Duodenal mucosa (tissue), 2 donors: Measurements from ENCODE around the gene SHISA9.

ENCODE experiments used
- H3K27ac ChIP-seq: one replicate; pipeline ENCODE4 v1.7.0; 2013; ENCODE audit warnings: low read depth, low read length
- H3K27me3 ChIP-seq, 2 donors: one replicate each; pipeline ENCODE4 v1.7.0; 2013; ENCODE audit warnings: low read length in 2 of 2, control low read depth in 1 of 2; ENCODE audit not compliant: insufficient read depth in 2 of 2, control insufficient read depth in 1 of 2
- H3K36me3 ChIP-seq, 2 donors: one replicate each; pipeline ENCODE4 v1.7.0; 2013; ENCODE audit warnings: low read length in 2 of 2, control low read depth in 1 of 2; ENCODE audit not compliant: insufficient read depth in 2 of 2, control insufficient read depth in 1 of 2
- H3K4me1 ChIP-seq, 2 donors: one replicate each; pipeline ENCODE4 v1.7.0; 2013; ENCODE audit warnings: low read length in 2 of 2, control low read depth in 1 of 2; ENCODE audit not compliant: insufficient read depth in 2 of 2, control insufficient read depth in 1 of 2
- H3K4me3 ChIP-seq, 2 donors: one replicate each; pipeline ENCODE4 v1.7.0; 2013; ENCODE audit warnings: low read length in 2 of 2, low read depth in 1 of 2
- H3K9ac ChIP-seq, 2 donors: one replicate each; pipeline ENCODE4 v1.7.0; 2013; ENCODE audit warnings: low read length in 2 of 2, low read depth in 1 of 2
- H3K9me3 ChIP-seq, 2 donors: one replicate each; pipeline ENCODE4 v1.7.0; 2013; ENCODE audit warnings: low read length in 2 of 2, control low read depth in 1 of 2; ENCODE audit not compliant: control insufficient read depth in 1 of 2

The SHISA9 gene

DNA sequence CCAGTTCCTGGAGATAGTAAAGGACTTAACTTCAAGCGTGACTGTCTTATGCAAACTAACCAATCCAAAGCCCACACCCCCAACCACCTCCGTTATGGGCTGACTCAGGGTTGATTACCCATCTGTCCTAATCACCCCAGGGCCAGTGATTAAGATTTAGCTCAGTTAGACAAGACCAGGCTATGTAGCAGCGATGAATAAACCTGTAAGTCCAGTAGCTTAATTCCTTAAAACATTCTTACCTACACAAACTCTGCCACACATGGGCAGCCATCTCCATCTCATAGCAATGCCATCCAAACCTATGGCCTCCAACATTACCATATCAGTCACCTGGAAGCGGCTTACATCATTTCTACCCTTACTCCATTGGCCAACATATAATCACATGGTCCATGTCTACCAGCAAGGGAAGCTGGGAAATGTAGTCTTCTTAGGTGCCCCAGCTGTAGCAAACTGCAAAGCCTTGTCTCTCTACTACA is 266.7 kb downstream of the SHISA9 start:
- Histone ChIP-seq H3K27me3 (no peaks in the 10 kb centered on the region), H3K4me1 (no peaks in the 10 kb centered on the region), H3K9ac (no peak overlapping the region), H3K9me3 (peaks cover 8 to 10% of the 10 kb centered on the region in 2 donors), H3K27ac (no peak overlapping the region), H3K36me3 (no peaks in the 10 kb centered on the region), H3K4me3 (no peak overlapping the region)

DNA sequence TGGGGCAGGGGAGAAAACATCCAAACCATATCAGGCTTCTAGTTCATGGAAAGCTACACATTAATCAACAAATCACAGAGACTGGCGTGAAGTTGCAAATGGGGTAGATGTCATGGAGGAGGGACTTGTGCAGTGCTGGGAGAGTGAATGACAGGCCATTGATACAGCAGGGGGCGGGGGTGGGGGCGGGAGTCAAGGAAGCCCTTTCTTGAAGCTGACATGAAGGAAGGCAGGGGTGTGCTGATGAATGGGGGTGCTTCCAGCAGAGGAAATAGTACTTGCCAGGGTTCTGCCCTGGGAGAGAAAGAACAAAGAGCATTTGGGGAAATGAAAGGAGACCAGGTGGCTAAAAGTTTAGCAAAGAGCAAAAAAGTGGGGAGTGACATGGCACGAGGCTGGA is 269.9 kb downstream of the SHISA9 start:
- no peaks in the 10 kb centered on the region for H3K27me3 ChIP-seq
- H3K27ac ChIP-seq, result no peak overlapping the region
- H3K9me3 ChIP-seq, result peaks cover 2 to 7% of the 10 kb centered on the region in 2 donors
- H3K9ac ChIP-seq, result no peak overlapping the region
- no peak overlapping the region for H3K4me3 ChIP-seq
- no peaks in the 10 kb centered on the region for H3K4me1 ChIP-seq
- H3K36me3 ChIP-seq, result no peaks in the 10 kb centered on the region

DNA sequence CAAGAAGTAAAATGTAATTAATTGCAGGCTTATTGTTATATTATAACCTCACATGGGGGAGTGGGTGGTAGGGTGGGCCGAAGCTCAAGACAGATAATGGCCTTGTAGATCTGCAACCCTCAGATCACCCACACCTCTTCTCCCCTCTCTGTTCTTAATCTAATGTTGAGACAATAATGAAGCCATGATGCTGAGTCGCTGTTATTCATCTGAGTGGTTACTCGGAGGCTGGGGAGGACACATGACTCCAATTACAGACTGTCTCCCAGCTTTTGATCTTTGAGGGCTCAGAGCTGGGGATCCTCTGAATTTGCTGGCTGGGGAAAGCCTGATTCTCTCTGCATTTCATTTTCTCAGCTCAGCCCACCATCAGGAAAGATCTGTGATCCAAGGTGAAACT is 275.3 kb downstream of the SHISA9 start:
- Histone ChIP-seq H3K27ac (no peak overlapping the region), H3K27me3 (no peaks in the 10 kb centered on the region), H3K4me1 (no peaks in the 10 kb centered on the region), H3K9ac (no peak overlapping the region), H3K4me3 (no peak overlapping the region), H3K9me3 (peaks cover 0 to 3% of the 10 kb centered on the region in 2 donors), H3K36me3 (no peaks in the 10 kb centered on the region)

DNA sequence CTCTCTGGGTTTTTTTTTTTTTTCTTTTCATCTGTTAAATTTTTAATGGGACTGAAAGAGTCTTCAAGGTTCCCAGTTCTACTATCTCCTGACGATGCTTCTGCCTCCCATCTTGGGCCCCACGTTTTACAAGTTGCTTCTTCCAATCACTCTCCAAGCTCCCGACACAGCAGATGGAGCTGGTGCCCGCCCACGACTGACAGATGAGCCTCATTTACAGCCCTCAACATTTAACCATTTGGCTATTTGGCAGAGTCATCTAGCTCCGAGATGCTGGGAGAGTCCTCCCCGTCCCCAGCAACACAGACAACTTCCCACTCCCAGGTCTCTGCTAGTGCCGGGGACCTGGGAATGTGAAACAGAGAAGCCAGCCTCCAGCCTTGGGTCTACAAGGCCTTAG is 276.9 kb downstream of the SHISA9 start:
- no peaks in the 10 kb centered on the region for H3K27me3 ChIP-seq
- no peaks in the 10 kb centered on the region for H3K36me3 ChIP-seq

DNA sequence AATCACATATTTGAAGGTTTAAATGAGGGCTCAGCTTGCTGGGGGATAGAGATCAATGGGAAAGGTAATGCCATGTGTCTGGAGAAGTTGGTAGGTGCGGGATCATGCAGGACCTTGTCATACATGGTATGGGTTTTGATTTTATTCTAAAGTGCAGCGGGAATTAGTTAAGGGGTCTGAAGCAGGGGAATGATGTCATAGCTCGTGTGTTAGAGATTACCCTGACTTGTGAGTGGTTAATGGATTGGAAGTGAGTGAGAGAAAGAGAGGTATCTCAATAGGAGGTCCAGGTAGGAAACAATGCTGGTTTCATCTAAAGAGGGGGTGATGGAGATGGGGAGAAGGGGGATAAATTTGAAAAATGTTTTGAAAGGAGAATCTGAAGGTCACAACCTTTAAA is 280.0 kb downstream of the SHISA9 start:
- no peak overlapping the region for H3K27ac ChIP-seq
- no peaks in the 10 kb centered on the region for H3K36me3 ChIP-seq
- no peaks in the 10 kb centered on the region for H3K4me1 ChIP-seq
- H3K9ac ChIP-seq, result no peak overlapping the region
- no peaks in the 10 kb centered on the region for H3K27me3 ChIP-seq
- H3K9me3 ChIP-seq, result peaks cover 3% of the 10 kb centered on the region in 2 donors
- no peak overlapping the region for H3K4me3 ChIP-seq

More for the DNA sequence above, 276.9 kb downstream of the SHISA9 start:
- Histone ChIP-seq H3K9ac (no peak overlapping the region), H3K27ac (no peak overlapping the region), H3K4me1 (no peaks in the 10 kb centered on the region), H3K9me3 (peaks cover 0 to 3% of the 10 kb centered on the region in 2 donors), H3K4me3 (no peak overlapping the region)

DNA sequence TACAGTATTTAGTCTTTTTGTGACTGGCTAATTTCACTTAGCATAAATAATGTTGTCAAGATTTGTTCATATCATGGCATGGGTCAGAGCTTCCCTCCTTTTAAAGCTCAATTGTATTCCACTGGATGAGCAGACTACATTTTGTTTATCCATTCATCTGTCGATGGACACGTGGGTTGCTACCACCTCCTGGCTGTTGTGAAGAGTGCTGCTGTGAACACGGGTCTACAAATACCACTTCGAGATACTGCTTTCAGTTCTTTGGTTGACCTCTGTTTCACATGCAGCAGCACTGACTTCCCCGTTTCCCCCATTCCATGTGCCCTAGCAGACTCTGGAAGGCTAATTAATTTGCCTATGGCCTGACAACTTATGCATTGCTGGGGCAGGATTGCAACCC is 285.4 kb downstream of the SHISA9 start:
- H3K27ac ChIP-seq, result no peak overlapping the region
- H3K4me3 ChIP-seq, result no peak overlapping the region
- peaks cover 3 to 5% of the 10 kb centered on the region in 2 donors for H3K9me3 ChIP-seq
- H3K4me1 ChIP-seq, result no peaks in the 10 kb centered on the region
- H3K9ac ChIP-seq, result no peak overlapping the region
- H3K36me3 ChIP-seq, result no peaks in the 10 kb centered on the region
- H3K27me3 ChIP-seq, result no peaks in the 10 kb centered on the region

DNA sequence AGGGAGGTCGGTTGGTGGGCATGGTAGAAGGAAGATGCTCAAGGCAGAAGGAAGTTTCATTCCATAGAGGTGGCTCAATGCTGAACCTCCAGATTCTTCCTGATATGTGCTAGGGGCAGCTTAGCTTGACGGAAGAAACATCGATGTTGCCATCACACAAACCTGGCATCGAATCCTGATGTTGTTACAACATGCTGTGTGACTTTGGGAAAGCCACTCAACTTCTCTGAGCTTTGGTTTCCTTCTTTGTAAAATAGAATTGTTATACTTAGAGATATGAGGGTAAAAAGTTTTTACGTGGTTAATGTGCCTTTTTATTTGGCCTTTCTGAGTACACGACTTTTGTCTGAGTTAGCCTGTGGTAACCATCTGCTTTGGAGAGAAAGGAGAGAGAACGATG is 287.9 kb downstream of the SHISA9 start:
- Histone ChIP-seq H3K4me1 (no peaks in the 10 kb centered on the region), H3K27ac (no peak overlapping the region), H3K36me3 (no peaks in the 10 kb centered on the region)

DNA sequence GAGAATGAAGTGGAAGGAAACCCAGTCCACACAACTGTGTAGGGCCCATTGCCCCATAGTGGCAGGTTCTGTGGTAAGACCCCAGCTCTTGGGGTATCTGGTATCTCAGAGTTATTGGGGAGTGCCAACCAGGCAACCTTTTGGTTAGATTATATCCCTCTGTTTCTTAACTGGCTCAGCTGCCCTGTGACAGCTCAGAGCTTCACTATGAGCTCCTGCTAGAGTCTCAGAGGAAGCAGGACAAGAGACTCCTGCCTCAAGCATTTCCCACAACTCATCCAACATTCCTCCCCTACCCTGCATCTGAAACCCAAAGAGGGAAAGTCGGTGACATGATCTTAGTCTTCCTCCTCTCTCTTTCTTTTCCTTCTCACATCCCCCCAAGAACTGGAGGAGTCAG is 292.3 kb downstream of the SHISA9 start:
- no peak overlapping the region for H3K27ac ChIP-seq
- H3K4me1 ChIP-seq, result no peaks in the 10 kb centered on the region
- peaks cover 0 to 12% of the 10 kb centered on the region in 2 donors for H3K9me3 ChIP-seq
- no peaks in the 10 kb centered on the region for H3K36me3 ChIP-seq
- H3K4me3 ChIP-seq, result no peak overlapping the region
- no peaks in the 10 kb centered on the region for H3K27me3 ChIP-seq
- H3K9ac ChIP-seq, result no peak overlapping the region

More for the DNA sequence above, 287.9 kb downstream of the SHISA9 start:
- Histone ChIP-seq H3K9ac (no peak overlapping the region), H3K27me3 (no peaks in the 10 kb centered on the region), H3K9me3 (peaks cover 0 to 7% of the 10 kb centered on the region in 2 donors), H3K4me3 (no peak overlapping the region)

DNA sequence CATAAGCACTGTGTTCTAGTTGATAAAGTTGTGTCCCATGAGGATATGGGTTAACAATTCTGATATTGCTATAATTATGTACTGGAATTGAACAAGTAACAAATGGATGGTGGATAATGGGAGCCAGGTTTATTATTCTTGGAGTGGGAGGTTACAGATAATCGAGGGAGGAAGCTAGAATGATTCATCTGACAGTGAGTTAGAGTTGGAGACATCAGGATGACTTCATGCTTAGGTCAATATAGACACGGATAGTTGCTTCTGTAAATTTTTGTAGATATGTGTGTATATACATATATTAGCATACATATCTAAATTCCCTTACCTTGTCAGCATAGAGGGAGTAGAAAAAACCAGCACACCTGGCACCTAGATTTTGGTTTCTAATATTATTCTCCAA is 293.4 kb downstream of the SHISA9 start:
- Histone ChIP-seq H3K9me3 (peaks cover 0 to 12% of the 10 kb centered on the region in 2 donors), H3K27me3 (no peaks in the 10 kb centered on the region), H3K27ac (no peak overlapping the region), H3K4me3 (no peak overlapping the region), H3K9ac (no peak overlapping the region), H3K36me3 (no peaks in the 10 kb centered on the region), H3K4me1 (no peaks in the 10 kb centered on the region)

DNA sequence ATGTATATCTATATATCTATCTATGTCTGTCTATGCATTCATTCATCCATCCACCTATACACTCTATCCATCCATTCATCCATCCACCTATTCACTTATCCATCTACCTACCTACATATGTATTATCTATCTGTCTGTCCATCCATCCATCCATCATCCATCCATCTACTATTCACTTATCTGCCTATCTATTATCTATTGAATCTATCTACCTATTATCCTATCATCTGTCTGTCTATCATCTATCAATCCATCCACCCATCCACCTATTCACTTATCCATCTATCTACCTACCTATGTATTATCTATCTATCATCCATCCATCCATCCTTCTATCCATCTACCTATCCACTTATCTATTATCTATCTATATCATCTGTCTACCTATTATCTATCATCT is 302.3 kb downstream of the SHISA9 start:
- Histone ChIP-seq H3K9me3 (peaks cover 0 to 1% of the 10 kb centered on the region in 2 donors), H3K27ac (no peak overlapping the region), H3K27me3 (no peaks in the 10 kb centered on the region), H3K4me1 (no peaks in the 10 kb centered on the region), H3K9ac (no peak overlapping the region), H3K4me3 (no peak overlapping the region), H3K36me3 (no peaks in the 10 kb centered on the region)

DNA sequence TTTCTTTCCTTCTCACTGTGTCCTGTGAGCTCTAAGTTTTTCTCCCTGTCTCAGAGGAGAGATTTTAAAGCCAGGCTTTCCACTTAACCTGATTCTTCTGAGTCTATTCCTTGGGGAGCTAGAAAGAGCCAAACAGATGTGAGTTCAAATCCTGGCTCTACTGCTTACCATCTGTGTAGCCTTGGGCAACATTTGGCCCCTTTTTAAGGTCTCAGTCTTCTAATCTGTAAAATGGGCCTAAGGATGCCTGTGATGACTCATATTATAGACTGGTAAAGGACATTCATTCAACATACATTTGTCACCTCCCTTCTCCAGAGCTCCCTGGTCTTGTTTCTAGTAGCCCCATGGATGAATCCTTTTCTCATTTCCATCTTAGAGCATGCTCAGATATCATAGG is 304.0 kb downstream of the SHISA9 start:
- Histone ChIP-seq H3K36me3 (no peaks in the 10 kb centered on the region), H3K4me3 (no peak overlapping the region), H3K27ac (no peak overlapping the region), H3K9ac (no peak overlapping the region), H3K9me3 (peaks cover 0 to 9% of the 10 kb centered on the region in 2 donors), H3K4me1 (no peaks in the 10 kb centered on the region), H3K27me3 (no peaks in the 10 kb centered on the region)
